SIG-M5 (cell line): ENCODE data around the gene TTLL3.
A peak's percentile ranks its signal among the peaks of the same experiment; 100 is the strongest.

Source experiments
- DNase-seq: peaks from one replicate; lab custom pipeline; 2025; lab: John Stamatoyannopoulos, UW

Gene TTLL3

GRCh38 chr3:9781978-9782603 is 28.0 kb upstream of the TTLL3 start:
- no peak for DNase-seq

- DNase-seq = no peak
These were observed 27.3 kb upstream of the TTLL3 start for GRCh38 chr3:9782770-9783169.

GRCh38 chr3:9783954-9784353 is 26.1 kb upstream of the TTLL3 start:
- no peak for DNase-seq

DNA sequence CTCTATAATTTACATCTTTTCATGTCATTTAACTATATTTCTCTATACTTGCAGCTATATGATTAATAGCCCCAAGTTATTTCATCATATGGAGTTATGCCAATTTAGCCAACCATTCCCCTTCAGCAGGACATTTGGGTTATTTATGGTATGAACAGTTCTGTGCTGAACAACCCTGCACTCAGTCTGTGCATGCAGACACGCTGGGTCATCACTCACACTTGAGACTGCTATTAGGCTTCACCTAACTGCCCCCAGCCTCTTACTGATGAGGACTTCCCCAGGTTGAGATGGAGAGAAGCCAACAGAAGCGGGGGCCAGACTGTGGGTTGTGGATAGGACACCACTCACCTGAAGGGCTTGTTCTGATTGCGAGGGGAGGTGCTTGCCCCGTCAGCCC is 25.1 kb upstream of the TTLL3 start:
- no peak for DNase-seq

DNA sequence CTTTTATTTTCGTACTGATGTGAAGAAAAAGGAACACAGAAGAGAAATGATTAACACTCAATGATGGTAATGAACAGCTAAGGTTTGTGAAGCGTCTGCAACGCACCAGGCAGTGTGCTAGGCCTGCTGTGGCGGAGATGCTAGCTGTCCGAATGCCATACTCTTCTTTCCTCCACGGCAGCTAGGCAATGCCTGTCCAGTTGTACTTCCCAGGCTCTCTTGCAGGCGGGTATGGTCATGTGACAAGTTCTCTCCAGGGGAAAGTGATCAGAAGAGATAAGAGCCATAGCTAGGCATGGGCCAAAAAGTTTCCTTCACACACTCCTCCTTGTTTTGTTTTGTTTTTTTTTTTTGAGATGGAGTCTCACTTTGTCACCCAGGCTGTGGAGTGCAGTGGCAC is 24.5 kb upstream of the TTLL3 start:
- no peak for DNase-seq

GRCh38 chr3:9786209-9786739 is 23.8 kb upstream of the TTLL3 start:
- DNase-seq = no peak

DNA sequence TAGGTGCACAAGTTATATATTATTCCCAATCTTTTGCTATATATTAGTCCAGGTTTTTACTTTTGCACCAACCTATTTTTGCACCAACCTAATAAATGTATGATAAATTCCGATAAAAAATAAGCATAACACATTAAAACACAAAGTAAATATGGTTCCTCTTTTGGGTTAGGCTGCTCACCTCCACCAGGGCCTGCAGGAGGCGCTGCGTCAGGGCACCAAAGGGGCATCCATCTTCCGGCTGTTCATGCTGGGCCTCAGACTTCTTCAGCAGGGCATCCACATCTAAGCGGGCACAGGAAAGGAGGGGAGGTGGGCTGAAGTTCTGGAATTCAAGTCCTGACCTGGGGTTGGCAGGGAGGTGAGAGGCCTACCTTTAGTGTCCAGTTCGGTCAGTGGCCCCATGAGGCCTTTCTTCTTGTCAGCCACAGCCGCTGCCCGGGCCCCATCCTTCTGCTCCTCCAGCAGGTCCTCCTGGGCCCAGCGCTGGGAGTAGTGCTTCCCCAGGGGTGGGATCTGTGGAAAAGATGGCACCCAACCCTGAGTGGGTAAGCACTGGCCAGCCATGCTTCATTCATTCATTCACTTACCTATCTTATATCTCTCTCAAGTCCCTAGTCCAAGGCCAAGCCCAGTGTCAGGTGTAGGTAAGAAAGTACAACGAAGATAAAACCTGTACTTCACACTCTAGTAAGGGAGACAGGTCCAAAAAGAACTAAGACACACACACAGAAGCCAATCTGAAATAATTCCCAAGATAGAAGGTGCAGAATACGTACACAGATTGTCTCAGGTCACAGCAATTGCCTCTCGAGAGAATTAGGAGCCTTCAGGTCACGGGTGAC is 23.0 kb upstream of the TTLL3 start:
- DNase-seq = no peak

GRCh38 chr3:9787714-9788113 is 22.3 kb upstream of the TTLL3 start:
- DNase-seq = no peak

- DNase-seq = no peak
These were observed 18.9 kb upstream of the TTLL3 start for GRCh38 chr3:9791127-9791526.

DNA sequence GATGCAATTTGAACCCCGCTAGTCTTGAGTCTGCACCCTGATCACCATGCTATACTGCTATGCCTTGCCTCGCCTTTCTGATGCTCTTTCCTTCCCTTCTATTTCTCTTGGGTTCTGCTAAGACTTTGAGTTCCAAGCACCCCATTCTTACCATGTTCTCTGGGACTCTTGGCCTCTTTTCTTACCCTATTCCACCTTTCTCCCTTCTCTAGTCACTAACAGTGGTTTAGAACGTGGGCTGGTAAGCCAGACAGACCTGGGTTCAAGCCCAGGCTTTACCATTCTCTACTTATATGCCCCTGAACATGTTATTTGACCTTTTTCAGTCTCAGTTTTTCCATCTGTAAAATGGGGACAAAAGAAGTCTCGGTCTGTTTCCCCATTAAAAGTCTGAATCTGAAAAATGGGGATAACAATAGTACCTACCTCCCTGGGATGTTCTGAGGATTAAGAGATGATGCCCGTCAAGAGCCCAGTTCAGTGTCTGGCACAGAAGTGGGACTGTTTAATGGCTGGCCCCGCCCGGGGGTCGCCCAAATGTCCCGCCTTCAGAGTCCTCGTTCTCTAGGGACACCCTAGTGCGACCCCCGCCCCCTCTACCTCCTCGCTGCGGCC is 18.2 kb upstream of the TTLL3 start:
- no peak for DNase-seq

DNA sequence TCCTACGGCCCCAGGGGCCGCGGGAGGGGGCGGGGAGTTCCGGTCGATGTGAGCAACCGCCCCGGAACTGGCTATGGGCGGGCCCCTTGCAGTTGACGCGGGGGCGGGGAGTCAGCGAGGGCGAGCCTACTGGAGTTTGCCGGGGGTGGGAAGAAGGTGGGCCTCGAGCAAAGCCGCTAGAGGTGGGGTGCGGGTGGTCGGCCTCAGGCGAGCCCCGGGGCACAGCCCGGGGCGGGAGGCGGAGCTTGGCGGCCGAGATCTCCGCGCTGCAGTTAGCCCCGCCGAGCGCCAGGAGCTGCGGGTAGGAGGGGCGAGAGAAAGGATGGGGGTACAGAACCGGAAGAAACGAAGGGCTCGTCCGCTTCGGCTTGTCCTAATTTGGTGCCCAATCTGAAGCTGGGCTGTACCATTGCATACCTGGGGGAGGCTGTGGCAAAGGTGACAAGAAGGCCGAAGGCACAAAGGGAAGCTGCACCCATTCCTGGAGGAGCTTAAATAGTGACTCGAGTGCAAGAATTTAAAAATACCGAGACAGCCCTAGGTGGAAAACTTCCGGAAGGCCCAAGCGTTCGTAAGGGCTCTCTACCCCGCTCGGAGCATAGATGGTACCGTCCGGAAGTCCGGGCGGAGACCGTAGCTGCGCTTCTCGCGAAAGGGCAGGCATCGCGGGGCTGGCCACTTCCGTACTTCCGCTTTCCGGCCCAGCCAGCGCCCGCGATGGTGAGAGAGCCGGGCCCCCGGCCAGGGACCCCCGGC is 17.5 kb upstream of the TTLL3 start, which contains the start of the genes ARPC4 and TADA3:
Gene ARPC4 (plus strand): TSS at position 678 of the 756 bp plus-strand sequence. CDS start 40 bp downstream, at position 718.
Gene TADA3 (minus strand): TSS at position 69 of the 756 bp plus-strand sequence. CDS start 1,007 bp downstream, outside the sequence.
- DNase-seq = peak; percentile 91

- no peak for DNase-seq
These were observed 16.8 kb upstream of the TTLL3 start for GRCh38 chr3:9793161-9793781.

DNA sequence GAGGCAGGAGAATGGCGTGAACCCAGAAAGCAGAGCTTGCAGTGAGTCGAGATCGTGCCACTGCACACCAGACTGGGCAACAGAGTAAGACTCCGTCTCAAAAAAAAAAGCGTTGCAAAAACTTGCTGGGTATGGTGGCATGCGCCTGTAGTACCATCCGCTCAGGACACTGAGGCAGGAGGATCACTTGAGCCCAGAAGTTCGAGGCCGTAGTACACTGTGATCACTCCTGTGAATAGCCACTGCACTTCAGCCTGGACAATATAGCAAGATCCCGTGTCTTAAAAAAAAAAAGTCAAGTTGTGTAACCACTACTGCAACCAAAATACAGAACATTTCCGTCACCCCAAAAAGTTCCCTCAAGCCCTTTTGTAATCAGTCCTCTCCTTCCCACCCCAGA is 15.7 kb upstream of the TTLL3 start:
- no peak for DNase-seq

DNA sequence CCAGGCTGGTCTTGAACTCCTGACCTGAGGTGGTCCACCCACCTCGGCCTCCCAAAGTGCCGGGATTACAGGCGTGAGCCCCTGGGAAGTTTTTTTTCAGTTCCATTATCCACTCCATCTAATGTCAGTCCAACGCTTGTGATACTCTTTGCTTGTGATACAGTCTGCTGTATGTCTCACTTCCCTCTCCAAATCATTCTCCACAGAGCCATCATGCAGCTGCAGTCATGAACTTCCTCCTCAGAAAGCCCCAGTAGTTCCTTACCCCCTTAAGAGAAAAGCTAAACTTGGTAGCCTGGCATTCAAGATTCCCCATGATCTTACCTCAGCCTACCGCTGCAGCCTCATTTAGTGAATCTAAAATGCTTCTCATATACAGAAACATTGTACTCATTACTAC is 14.9 kb upstream of the TTLL3 start:
- DNase-seq = peak; percentile 41

DNA sequence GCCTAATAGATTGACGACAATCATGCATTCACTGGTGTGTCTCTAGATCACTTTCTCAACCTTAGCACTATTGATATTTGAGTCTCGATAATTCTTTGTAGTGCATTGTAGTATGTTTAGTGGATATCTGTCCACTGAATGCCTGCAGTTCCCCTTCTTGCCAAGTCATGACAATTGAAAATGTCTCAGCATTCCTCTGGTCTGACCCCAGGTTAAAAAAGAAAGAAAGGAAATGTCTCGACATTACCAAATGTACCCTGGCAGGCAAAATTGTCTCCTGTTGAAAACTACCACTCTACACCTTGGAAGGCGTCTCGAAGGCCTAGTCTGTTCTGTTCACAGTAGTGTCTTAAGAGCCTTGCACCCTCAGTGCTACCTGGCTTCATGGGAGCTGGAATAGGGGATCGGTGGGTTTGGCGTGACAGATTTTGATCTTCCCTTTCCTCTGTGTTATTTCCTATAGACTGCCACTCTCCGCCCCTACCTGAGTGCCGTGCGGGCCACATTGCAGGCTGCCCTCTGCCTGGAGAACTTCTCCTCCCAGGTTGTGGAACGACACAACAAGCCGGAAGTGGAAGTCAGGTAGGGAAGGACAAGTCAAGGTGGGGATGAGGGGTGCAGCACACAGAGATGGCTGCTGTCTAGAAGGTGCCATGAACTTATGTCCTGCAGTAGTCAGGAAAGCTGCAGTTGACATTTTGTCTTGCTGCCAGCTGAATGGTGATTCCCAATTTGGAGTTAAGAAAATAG is 12.7 kb upstream of the TTLL3 start:
- no peak for DNase-seq

GRCh38 chr3:9800529-9800928 is 9.5 kb upstream of the TTLL3 start:
- DNase-seq = no peak

GRCh38 chr3:9803494-9803893 is 6.6 kb upstream of the TTLL3 start:
- DNase-seq = no peak

GRCh38 chr3:9804996-9805395 is 5.1 kb upstream of the TTLL3 start:
- no peak for DNase-seq

DNA sequence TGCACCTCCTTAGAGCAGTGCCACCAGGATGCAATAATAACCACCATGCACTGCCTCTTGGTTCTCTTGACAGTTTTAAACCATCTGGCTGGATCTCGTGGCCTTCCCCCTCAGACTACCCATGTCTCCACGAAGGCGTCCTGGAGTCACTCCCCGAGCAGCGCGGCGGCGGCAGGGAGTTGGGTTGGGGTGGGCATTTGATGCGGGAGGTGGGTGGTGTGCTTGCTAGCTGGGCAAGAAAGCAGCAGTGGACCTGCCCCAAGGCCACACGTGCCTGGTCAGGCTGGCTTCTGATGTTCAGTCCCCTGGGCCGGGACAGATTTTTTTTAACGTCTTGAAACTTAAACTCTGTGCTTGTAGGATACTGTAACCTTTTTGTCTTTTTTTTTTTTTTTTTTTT is 3.9 kb upstream of the TTLL3 start:
- no peak for DNase-seq

GRCh38 chr3:9806688-9807589 is 3.1 kb upstream of the TTLL3 start:
- no peak for DNase-seq
